HepG2 (cell line): ENCODE data around the gene CLEC16A. TPM values are rescaled to one million over a fixed set of nuclear protein-coding genes. Genes with fewer than 3 reads are reported as not detected.

ENCODE experiments used
- ATAC-seq: fragments of 200-7000 bp; cut with Tn5 transposase; 3 replicates; pipeline ENCODE4 v1.9.1; 2020; ENCODE audit warnings: mild to moderate bottlenecking, moderate library complexity
- BruUV-seq: library from RNA; stranded (reverse); fragments of 400-500 nt; replicated peaks from 2 replicates; lab custom pipeline; 2021; lab: Mats Ljungman, UMichigan
- CTCF ChIA-PET: fragments of 300-600 bp; formaldehyde crosslinking; extraction: SDS; loops from one replicate; lab custom pipeline; 2021; ENCODE audit warnings: low total read pairs, inconsistent platforms, low intra/inter-chr PET ratio; lab: Yijun Ruan, JAX
- POLR2A ChIA-PET: fragments of 350-600 bp; sonication (Branson Sonifier 250); formaldehyde crosslinking; loops from one replicate; lab custom pipeline; 2020; ENCODE audit warnings: antibody characterized with exemption, inconsistent platforms; lab: Yijun Ruan, JAX
- DNase-seq: peaks from one replicate; pipeline ENCODE4 v3.0.0-alpha.2; 2015; ENCODE audit warnings: low spot score
- FAIRE-seq: peaks from 3 replicates; lab custom pipeline; 2011; peaks lifted over from hg19 to GRCh38; lab: Jason Lieb, UNC
- H2AFZ ChIP-seq: one replicate; pipeline ENCODE4 v1.6.1; 2011; ENCODE audit warnings: low read length, inconsistent platforms
- H3K27ac ChIP-seq: fragments of 300-600 bp; 3 replicates; pipeline ENCODE4 v1.8.0; 2011; ENCODE audit warnings: mixed run types, mild to moderate bottlenecking, mixed read lengths, low read length, inconsistent platforms; ENCODE audit not compliant: insufficient read depth; ENCODE audit errors: extremely low read length
- H3K27me3 ChIP-seq, 2 experiments: fragments of 200-600 bp in 1 of 2; 2 replicates in 1 of 2; 3 replicates in 1 of 2; pipeline versions ENCODE4 v1.6.0 to v1.8.0; 2011; ENCODE audit warnings: low read length in 2 of 2, mild to moderate bottlenecking in 2 of 2, moderate library complexity in 2 of 2, inconsistent platforms in 1 of 2; ENCODE audit not compliant: insufficient read depth in 2 of 2, control insufficient read depth in 1 of 2
- H3K36me3 ChIP-seq, 2 experiments: fragments of 200-600 bp in 1 of 2; replicated peaks in 1 of 2; 2 replicates in 1 of 2; 3 replicates in 1 of 2; pipeline versions ENCODE4 v1.5.1 to v1.8.0; 2011; ENCODE audit warnings: low read length in 2 of 2, inconsistent platforms in 1 of 2; ENCODE audit not compliant: insufficient read depth in 2 of 2, control insufficient read depth in 1 of 2
- H3K4me1 ChIP-seq: 2 replicates; pipeline ENCODE4 v1.5.1; 2012; ENCODE audit warnings: low read length, inconsistent platforms; ENCODE audit not compliant: insufficient read depth
- H3K4me2 ChIP-seq: 2 replicates; pipeline ENCODE4 v1.6.0; 2011; ENCODE audit warnings: low read depth, low read length, inconsistent platforms
- H3K4me3 ChIP-seq, 3 experiments: fragments of 200-600 bp in 1 of 3; sonication (generic), shearing (Covaris generic) in 1 of 3; replicated peaks in 1 of 3; 2 replicates each; pipeline ENCODE4 v1.5.1; 2011 to 2016; ENCODE audit warnings: low read length in 3 of 3, inconsistent platforms in 2 of 3, low read depth in 2 of 3, mild to moderate bottlenecking in 2 of 3, control low read depth in 1 of 3, mixed read lengths in 1 of 3; ENCODE audit not compliant: insufficient read depth in 1 of 3
- H3K79me2 ChIP-seq: one replicate; pipeline ENCODE4 v1.6.1; 2011; ENCODE audit warnings: low read length, inconsistent platforms; ENCODE audit not compliant: insufficient read depth
- H3K9ac ChIP-seq: 2 replicates; pipeline ENCODE4 v1.6.0; 2011; ENCODE audit warnings: mild to moderate bottlenecking, low read depth, low read length, inconsistent platforms; ENCODE audit not compliant: insufficient read depth
- H3K9me3 ChIP-seq: 2 replicates; pipeline ENCODE4 v1.5.1; 2012; ENCODE audit warnings: mild to moderate bottlenecking, low read length
- H4K20me1 ChIP-seq: 2 replicates; pipeline ENCODE4 v1.6.0; 2011; ENCODE audit warnings: inconsistent platforms, mild to moderate bottlenecking, low read length, moderate library complexity; ENCODE audit not compliant: insufficient read depth
- CEBPB ChIP-seq: IDR thresholded peaks from 2 replicates; pipeline ENCODE4 v1.6.1; 2011; ENCODE audit warnings: low read depth, low read length, improper control_type of control experiment, borderline replicate concordance
- CEBPZ ChIP-seq: IDR thresholded peaks from 2 replicates; pipeline ENCODE4 v1.6.1; 2012; ENCODE audit warnings: low read length, improper control_type of control experiment
- CREM ChIP-seq, 2 experiments: sonication (generic) in 1 of 2; formaldehyde crosslinking in 1 of 2; IDR thresholded peaks; 2 replicates each; pipeline versions ENCODE4 v1.4.0 to v1.6.1; 2016 to 2020; ENCODE audit warnings: antibody characterized with exemption in 1 of 2, mild to moderate bottlenecking in 1 of 2, missing genetic modification reagents in 1 of 2
- CSRNP2 ChIP-seq: sonication (generic); formaldehyde crosslinking; conservative IDR thresholded peaks from 2 replicates; pipeline ENCODE4 v1.8.0; 2022; ENCODE audit warnings: low read depth, missing genetic modification reagents
- DDIT3 ChIP-seq: sonication (generic); formaldehyde crosslinking; IDR thresholded peaks from 2 replicates; pipeline ENCODE4 v1.4.0; 2020; ENCODE audit warnings: mild to moderate bottlenecking, missing genetic modification reagents
- HNF1A ChIP-seq, 2 experiments: sonication (generic) in 1 of 2; formaldehyde crosslinking in 1 of 2; IDR thresholded peaks; 2 replicates each; pipeline versions ENCODE4 v1.4.0 to v1.6.1; 2016 to 2020; ENCODE audit warnings: borderline replicate concordance in 1 of 2, low read depth in 1 of 2, mild to moderate bottlenecking in 1 of 2, missing genetic modification reagents in 1 of 2
- HOXA7 ChIP-seq: sonication (generic); formaldehyde crosslinking; IDR thresholded peaks from 2 replicates; pipeline ENCODE4 v1.8.1; 2022; ENCODE audit warnings: mild to moderate bottlenecking, missing genetic modification reagents, moderate library complexity
- PHF5A ChIP-seq: IDR thresholded peaks from one replicate; pipeline ENCODE4 v1.6.1; 2018; ENCODE audit warnings: low read depth, missing genetic modification reagents; ENCODE audit not compliant: unreplicated experiment
- ZFP36L1 ChIP-seq: sonication (generic); formaldehyde crosslinking; IDR thresholded peaks from 2 replicates; pipeline ENCODE4 v1.8.0; 2022; ENCODE audit warnings: mild to moderate bottlenecking, missing genetic modification reagents, moderate library complexity
- ZFY ChIP-seq: sonication (generic); formaldehyde crosslinking; IDR thresholded peaks from 2 replicates; pipeline ENCODE4 v1.4.0; 2020; ENCODE audit warnings: missing genetic modification reagents
- ZMAT3 ChIP-seq: sonication (generic); formaldehyde crosslinking; conservative IDR thresholded peaks from 2 replicates; pipeline ENCODE4 v1.7.0; 2021; ENCODE audit warnings: missing genetic modification reagents
- WGBS: methylation state at CpG from one replicate; pipeline ENCODE4 v1.1.6; 2017; ENCODE audit warnings: low lambda C conversion rate; 5-methylcytosine and 5-hydroxymethylcytosine counted together
- in situ Hi-C: cut with HindIII; loops from 2 replicates; pipeline ENCODE4 v1.10.0; 2017; ENCODE audit warnings: low pct_unique_long_range_greater_than_20kb; ENCODE audit not compliant: extremely low pct_ligation_motif_present
- intact Hi-C: fragments of 100-400 bp; cut with micrococcal nuclease; formaldehyde crosslinking; loops from one replicate; pipeline ENCODE4 v1.10.0; 2022; ENCODE audit not compliant: unreplicated experiment
- polyA plus RNA-seq, 8 experiments: library from polyadenylated mRNA; depleted of rRNA in 3 of 8; stranded (reverse) in 7 of 8; unstranded in 1 of 8; fragments of >200 nt; fragmentation: Illumina TruSeq in 4 of 8; extraction: Trizol in 4 of 8; gene quantifications; 2 replicates each; pipeline versions ENCODE4 v1.2.1 to v1.2.3, GENCODE V29; 2011 to 2016; ENCODE audit warnings: low read depth in 4 of 8, missing spikeins in 1 of 8, mixed read lengths in 1 of 8; ENCODE audit not compliant: insufficient read depth in 1 of 8
- total RNA-seq, 5 experiments: library from RNA; depleted of rRNA; stranded (reverse); fragments of >200 nt; fragmentation: Illumina TruSeq; extraction: Trizol; gene quantifications; 2 replicates each; pipeline ENCODE4 v1.2.3, GENCODE V29; 2016; ENCODE audit warnings: low read depth in 1 of 5

Gene CLEC16A
- total and polyA plus RNA-seq, 2 of the 13 experiments (the other 11 are each of a cell fraction or from before 2014, with no cell fraction given), result 8.5 to 10.3 TPM

- TF ChIP-seq CEBPB (no peak), HNF1A (IDR thresholded peaks at IDR 0.05; ENCODE audit: low read depth) (no peak), HNF1A (CRISPR knock-in tag; IDR thresholded peaks at IDR 0.05; ENCODE audit: borderline replicate concordance) (0 out of 2 replicates have a peak, but pooled peaks have one; percentile 18)
- TF ChIP-seq, all 625 proteins: peak for 15
Measured at GRCh38 chr16:10988164-10988803, 43.9 kb downstream of the CLEC16A start (continued).

GRCh38 chr16:10988879-10989278, 44.5 kb downstream of the CLEC16A start:
- Histone ChIP-seq H3K4me2 (no peak overlapping the region), H3K4me3 (no peak overlapping the region), H3K4me1 (no peaks in the 10 kb centered on the region), H3K27me3 (no peaks in the 10 kb centered on the region), H3K36me3 (peaks cover 6% of the 10 kb centered on the region in 2 experiments; a peak in 2 of 5 replicates), H3K79me2 (no peaks in the 10 kb centered on the region), H3K9ac (no peak overlapping the region), H3K27ac (no peak overlapping the region), H3K9me3 (no peaks in the 10 kb centered on the region), H4K20me1 (no peaks in the 10 kb centered on the region), H2AFZ (no peak overlapping the region)
- ATAC-seq (no peak), DNase-seq (no peak), FAIRE-seq (no peak)
- no TSS peak for BruUV-seq
- CTCF ChIA-PET, result no interaction called here
- intact Hi-C loops, result no loop called here
- WGBS, result 99% methylated on average over 6 of the region's 6 CpGs
- in situ Hi-C loops, result no loop called here
- POLR2A ChIA-PET, result no interaction called here
- TF ChIP-seq HOXA7 (CRISPR knock-in tag), result no peak
- TF ChIP-seq ZMAT3, result no peak
- TF ChIP-seq ZFY, result no peak
- no peak for TF ChIP-seq DDIT3 (CRISPR knock-in tag)
- no peak for TF ChIP-seq ZFP36L1 (CRISPR knock-in tag)
- TF ChIP-seq CEBPZ, result no peak
- TF ChIP-seq CREM (IDR thresholded peaks at IDR 0.05), result no peak
- no peak for TF ChIP-seq CREM (CRISPR knock-in tag; IDR thresholded peaks at IDR 0.05)
- TF ChIP-seq CSRNP2 (CRISPR knock-in tag), result no peak
- no peak for TF ChIP-seq PHF5A (CRISPR knock-in tag)
